HL-60 (cell line): ENCODE measurements around the gene HMCN2.

ENCODE experiments used
- DNase-seq, 2 experiments: peaks; one replicate each; pipeline ENCODE4 v3.0.0-alpha.2; 2010 to 2020; ENCODE audit warnings: low read depth in 1 of 2, low spot score in 1 of 2
- H3K27ac ChIP-seq: fragments of 250-450 bp; sonication (Bioruptor Pico); replicated peaks from 2 replicates; pipeline ENCODE4 v1.5.1; 2020; ENCODE audit warnings: mild to moderate bottlenecking, moderate library complexity
- H3K27me3 ChIP-seq: fragments of 250-450 bp; sonication (Bioruptor Pico); 2 replicates; pipeline ENCODE4 v1.5.1; 2021; ENCODE audit warnings: mild to moderate bottlenecking, moderate library complexity; ENCODE audit not compliant: insufficient read depth, poor library complexity, severe bottlenecking
- H3K4me3 ChIP-seq: replicated peaks from 2 replicates; pipeline ENCODE4 v1.5.1; 2011; ENCODE audit warnings: mild to moderate bottlenecking, control low read depth, low read length; ENCODE audit not compliant: insufficient read depth
- GABPA ChIP-seq: IDR thresholded peaks from 2 replicates; pipeline ENCODE4 v1.6.1; 2012; ENCODE audit warnings: low read depth
- POLR2AphosphoS5 ChIP-seq: IDR thresholded peaks from 2 replicates; pipeline ENCODE4 v1.6.1; 2012; ENCODE audit warnings: low read depth
- SPI1 ChIP-seq: IDR thresholded peaks from 2 replicates; pipeline ENCODE4 v1.6.1; 2012; ENCODE audit warnings: low read depth, mild to moderate bottlenecking, borderline replicate concordance
- TF ChIP-seq, protein P1 (sequence below): IDR thresholded peaks from one replicate; pipeline ENCODE4 v1.5.1; 2011; ENCODE audit warnings: low read length, control low read depth, inconsistent platforms; ENCODE audit not compliant: insufficient read depth
- TF ChIP-seq, protein P2 (sequence below): IDR thresholded peaks from 2 replicates; pipeline ENCODE4 v1.6.1; 2012; ENCODE audit warnings: low read depth; ENCODE audit not compliant: insufficient replicate concordance

HMCN2 gene

GRCh38 chr9:130417602-130418001 lies 152.0 kb downstream of the HMCN2 start:
- DNase-seq, result no peak

DNA sequence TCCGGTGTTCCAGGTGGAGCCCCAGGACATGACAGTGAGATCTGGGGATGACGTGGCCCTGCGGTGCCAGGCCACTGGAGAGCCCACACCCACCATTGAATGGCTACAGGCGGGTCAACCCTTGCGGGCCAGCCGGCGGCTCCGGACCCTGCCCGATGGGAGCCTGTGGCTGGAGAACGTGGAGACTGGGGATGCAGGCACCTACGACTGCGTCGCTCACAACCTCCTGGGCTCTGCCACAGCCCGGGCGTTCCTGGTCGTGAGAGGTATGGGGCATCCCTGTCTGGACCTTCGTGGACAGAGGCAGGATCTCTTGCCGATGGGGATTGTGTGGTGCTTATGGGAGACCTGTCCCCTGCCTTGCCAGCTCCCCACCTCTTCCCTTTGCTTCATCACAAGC lies 153.2 kb downstream of the HMCN2 start:
- TF ChIP-seq POLR2AphosphoS5 (no peak), SPI1 (no peak)

More at GRCh38 chr9:130417602-130418001, 152.0 kb downstream of the HMCN2 start:
- Histone ChIP-seq H3K27me3 (no peaks in the 10 kb centered on the region), H3K27ac (no peak overlapping the region), H3K4me3 (no peak overlapping the region)
- TF ChIP-seq POLR2AphosphoS5 (no peak), SPI1 (no peak), GABPA (no peak)
- TF ChIP-seq, protein P1, sequence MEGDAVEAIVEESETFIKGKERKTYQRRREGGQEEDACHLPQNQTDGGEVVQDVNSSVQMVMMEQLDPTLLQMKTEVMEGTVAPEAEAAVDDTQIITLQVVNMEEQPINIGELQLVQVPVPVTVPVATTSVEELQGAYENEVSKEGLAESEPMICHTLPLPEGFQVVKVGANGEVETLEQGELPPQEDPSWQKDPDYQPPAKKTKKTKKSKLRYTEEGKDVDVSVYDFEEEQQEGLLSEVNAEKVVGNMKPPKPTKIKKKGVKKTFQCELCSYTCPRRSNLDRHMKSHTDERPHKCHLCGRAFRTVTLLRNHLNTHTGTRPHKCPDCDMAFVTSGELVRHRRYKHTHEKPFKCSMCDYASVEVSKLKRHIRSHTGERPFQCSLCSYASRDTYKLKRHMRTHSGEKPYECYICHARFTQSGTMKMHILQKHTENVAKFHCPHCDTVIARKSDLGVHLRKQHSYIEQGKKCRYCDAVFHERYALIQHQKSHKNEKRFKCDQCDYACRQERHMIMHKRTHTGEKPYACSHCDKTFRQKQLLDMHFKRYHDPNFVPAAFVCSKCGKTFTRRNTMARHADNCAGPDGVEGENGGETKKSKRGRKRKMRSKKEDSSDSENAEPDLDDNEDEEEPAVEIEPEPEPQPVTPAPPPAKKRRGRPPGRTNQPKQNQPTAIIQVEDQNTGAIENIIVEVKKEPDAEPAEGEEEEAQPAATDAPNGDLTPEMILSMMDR, result no peak
- TF ChIP-seq, protein P2, sequence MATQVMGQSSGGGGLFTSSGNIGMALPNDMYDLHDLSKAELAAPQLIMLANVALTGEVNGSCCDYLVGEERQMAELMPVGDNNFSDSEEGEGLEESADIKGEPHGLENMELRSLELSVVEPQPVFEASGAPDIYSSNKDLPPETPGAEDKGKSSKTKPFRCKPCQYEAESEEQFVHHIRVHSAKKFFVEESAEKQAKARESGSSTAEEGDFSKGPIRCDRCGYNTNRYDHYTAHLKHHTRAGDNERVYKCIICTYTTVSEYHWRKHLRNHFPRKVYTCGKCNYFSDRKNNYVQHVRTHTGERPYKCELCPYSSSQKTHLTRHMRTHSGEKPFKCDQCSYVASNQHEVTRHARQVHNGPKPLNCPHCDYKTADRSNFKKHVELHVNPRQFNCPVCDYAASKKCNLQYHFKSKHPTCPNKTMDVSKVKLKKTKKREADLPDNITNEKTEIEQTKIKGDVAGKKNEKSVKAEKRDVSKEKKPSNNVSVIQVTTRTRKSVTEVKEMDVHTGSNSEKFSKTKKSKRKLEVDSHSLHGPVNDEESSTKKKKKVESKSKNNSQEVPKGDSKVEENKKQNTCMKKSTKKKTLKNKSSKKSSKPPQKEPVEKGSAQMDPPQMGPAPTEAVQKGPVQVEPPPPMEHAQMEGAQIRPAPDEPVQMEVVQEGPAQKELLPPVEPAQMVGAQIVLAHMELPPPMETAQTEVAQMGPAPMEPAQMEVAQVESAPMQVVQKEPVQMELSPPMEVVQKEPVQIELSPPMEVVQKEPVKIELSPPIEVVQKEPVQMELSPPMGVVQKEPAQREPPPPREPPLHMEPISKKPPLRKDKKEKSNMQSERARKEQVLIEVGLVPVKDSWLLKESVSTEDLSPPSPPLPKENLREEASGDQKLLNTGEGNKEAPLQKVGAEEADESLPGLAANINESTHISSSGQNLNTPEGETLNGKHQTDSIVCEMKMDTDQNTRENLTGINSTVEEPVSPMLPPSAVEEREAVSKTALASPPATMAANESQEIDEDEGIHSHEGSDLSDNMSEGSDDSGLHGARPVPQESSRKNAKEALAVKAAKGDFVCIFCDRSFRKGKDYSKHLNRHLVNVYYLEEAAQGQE, result no peak

GRCh38 chr9:130419521-130420035 lies 154.0 kb downstream of the HMCN2 start:
- no peak overlapping the region for H3K27ac ChIP-seq
- no peak overlapping the region for H3K4me3 ChIP-seq
- DNase-seq, result no peak
- TF ChIP-seq, protein P2, result no peak
- TF ChIP-seq POLR2AphosphoS5 (no peak), GABPA (no peak), SPI1 (no peak)
- TF ChIP-seq, protein P1, result no peak
- no peaks in the 10 kb centered on the region for H3K27me3 ChIP-seq

More for the DNA sequence above, 153.2 kb downstream of the HMCN2 start:
- Histone ChIP-seq H3K27me3 (no peaks in the 10 kb centered on the region), H3K27ac (no peak overlapping the region), H3K4me3 (no peak overlapping the region)
- DNase-seq, result no peak

DNA sequence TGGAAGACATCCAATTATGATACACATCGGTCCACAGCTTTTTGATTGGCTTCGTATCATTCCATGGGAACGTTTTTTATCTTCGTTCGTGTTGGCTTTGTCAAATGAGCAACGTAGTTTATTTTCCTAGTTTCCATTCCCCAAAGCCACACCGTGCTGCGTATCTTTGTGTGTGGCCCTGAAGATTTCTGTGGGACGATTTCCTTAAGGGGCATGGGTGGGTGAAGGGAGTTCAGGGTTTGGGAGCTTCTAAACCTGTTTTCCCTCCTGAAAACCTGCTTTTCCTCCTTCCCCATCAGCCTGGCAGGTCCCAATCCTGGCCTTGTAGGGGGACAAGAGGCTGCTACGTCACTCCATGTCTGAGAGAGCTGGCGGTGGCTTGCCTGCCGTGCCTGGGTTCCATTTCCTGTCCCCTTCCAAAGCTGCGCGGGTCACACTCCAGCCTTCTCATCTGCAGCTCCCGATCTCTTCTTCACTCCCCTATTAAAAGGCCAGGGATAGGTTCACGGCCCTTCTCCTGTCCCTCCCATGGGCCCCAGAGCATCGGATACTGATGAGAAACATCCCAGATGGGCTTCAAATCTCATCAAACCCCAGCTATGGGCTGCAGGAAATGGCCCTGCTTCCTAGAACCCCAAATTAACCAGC lies 155.7 kb downstream of the HMCN2 start:
- no peak overlapping the region for H3K4me3 ChIP-seq
- no peak overlapping the region for H3K27ac ChIP-seq
- TF ChIP-seq SPI1, result no peak
- TF ChIP-seq, protein P2, result no peak
- no peak for TF ChIP-seq POLR2AphosphoS5
- TF ChIP-seq, protein P1, result no peak
- TF ChIP-seq GABPA, result no peak
- no peak for DNase-seq
- no peaks in the 10 kb centered on the region for H3K27me3 ChIP-seq
